ENCODE results near the gene FOXI3.

DNA sequence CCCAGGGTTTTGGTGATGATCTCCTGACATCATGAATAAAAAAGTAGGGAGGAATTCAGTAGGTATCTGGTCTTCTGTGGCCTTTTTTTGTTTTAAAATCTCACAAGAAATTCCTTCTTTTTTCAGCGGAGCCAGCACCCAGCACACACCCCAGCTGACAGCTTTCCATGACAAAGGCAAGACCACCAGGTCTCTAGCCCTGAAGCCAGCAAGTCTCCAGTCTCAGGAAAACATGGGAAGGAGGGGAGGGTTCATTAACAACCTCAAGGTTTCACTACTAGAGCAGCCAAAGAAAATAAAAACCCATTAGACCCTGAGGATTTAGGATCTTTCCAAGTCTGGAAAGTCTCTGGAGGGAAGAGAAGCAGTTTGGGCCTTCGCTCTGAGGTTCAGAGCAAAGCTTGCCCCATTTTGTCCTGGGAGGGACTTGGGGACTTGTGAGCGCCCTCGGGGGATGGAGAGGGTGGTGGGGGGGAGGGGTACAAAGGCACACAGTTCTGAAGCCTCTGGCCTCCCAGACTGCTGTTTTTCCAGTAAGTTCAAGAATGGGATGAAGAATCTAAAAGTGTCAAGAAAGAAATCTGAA lies 9.0 kb downstream of the FOXI3 start:
- TF ChIP-seq, protein P1, sequence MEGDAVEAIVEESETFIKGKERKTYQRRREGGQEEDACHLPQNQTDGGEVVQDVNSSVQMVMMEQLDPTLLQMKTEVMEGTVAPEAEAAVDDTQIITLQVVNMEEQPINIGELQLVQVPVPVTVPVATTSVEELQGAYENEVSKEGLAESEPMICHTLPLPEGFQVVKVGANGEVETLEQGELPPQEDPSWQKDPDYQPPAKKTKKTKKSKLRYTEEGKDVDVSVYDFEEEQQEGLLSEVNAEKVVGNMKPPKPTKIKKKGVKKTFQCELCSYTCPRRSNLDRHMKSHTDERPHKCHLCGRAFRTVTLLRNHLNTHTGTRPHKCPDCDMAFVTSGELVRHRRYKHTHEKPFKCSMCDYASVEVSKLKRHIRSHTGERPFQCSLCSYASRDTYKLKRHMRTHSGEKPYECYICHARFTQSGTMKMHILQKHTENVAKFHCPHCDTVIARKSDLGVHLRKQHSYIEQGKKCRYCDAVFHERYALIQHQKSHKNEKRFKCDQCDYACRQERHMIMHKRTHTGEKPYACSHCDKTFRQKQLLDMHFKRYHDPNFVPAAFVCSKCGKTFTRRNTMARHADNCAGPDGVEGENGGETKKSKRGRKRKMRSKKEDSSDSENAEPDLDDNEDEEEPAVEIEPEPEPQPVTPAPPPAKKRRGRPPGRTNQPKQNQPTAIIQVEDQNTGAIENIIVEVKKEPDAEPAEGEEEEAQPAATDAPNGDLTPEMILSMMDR (IDR thresholded peaks at IDR 0.05), result no peak
- no peak for TF ChIP-seq POLR2AphosphoS5 (IDR thresholded peaks at IDR 0.05)
- TF ChIP-seq EP300 (IDR thresholded peaks at IDR 0.05), result no peak
- no peak for TF ChIP-seq POLR2A (IDR thresholded peaks at IDR 0.05)

Measured in stomach (tissue), 4 donors.